ENCODE results near the gene CAMTA1. TPM values are rescaled to one million over a fixed set of nuclear protein-coding genes. Genes with fewer than 3 reads are reported as not detected.

CAMTA1 gene
- total RNA-seq, 1 experiment from 2014 or later: 69.5 TPM

Other genes with a start within 250 kb of the CAMTA1 start
- gene NOL9, start 230.9 kb upstream of the CAMTA1 start, total RNA-seq (2021; ENCODE audit: unreplicated experiment): 46.4 TPM
- not detected for gene TAS1R1, start 230.1 kb upstream of the CAMTA1 start, total RNA-seq (2021; ENCODE audit: unreplicated experiment)
- gene ZBTB48, start 205.5 kb upstream of the CAMTA1 start, total RNA-seq (2021; ENCODE audit: unreplicated experiment): 41.9 TPM
- gene KLHL21, start 182.6 kb upstream of the CAMTA1 start, total RNA-seq (2021; ENCODE audit: unreplicated experiment): 27.5 TPM
- gene PHF13, start 171.7 kb upstream of the CAMTA1 start, total RNA-seq (2021; ENCODE audit: unreplicated experiment): 25.8 TPM
- 23.1 TPM for gene THAP3, start 160.6 kb upstream of the CAMTA1 start, total RNA-seq (2021; ENCODE audit: unreplicated experiment)
- 75.6 TPM for gene DNAJC11, start 83.6 kb upstream of the CAMTA1 start, total RNA-seq (2021; ENCODE audit: unreplicated experiment)

All from HCT116 (cell line).